ENCODE measurements around the gene SMG1. TPM values are rescaled to one million over a fixed set of nuclear protein-coding genes. Genes with fewer than 3 reads are reported as not detected.

Gene SMG1
- total and polyA plus RNA-seq, 2 experiments from 2014 or later, result 9.9 to 57.0 TPM

GRCh38 chr16:18789850-18790706 is 136.1 kb downstream of the SMG1 start, which contains the start of gene RPS15A:
RPS15A (minus strand) TSS chr16:18790334; CDS start chr16:18789113, 1,221 bp downstream.
- Histone ChIP-seq H3K9me2 (replicated peaks; ENCODE audit: insufficient read depth) (no peaks in the 10 kb centered on the region), H3K9me3 (ENCODE audit: low read depth) (no peaks in the 10 kb centered on the region), H3K4me1 (ENCODE audit: insufficient read depth) (peaks cover 25% of the 10 kb centered on the region), H3K4me2 (peak within 1 kb of the TSS; percentile 84), H3K36me3 (replicated peaks; ENCODE audit: insufficient read depth, low read depth) (peaks cover 3% of the 10 kb centered on the region), H2AFZ (peak within 1 kb of the TSS; percentile 88), H3K4me3 (peak within 1 kb of the TSS; percentile 83), H3K27ac (peak within 1 kb of the TSS; percentile 92), H3K27me3 (no peaks in the 10 kb centered on the region), H4K20me1 (ENCODE audit: insufficient read depth, poor library complexity, severe bottlenecking) (peaks cover 47% of the 10 kb centered on the region), H3K79me2 (peaks cover 57% of the 10 kb centered on the region)
- 5% methylated on average over 57 of the region's 60 CpGs for WGBS (ENCODE audit: low lambda C conversion rate, missing lambda C conversion rate)
- no peak for TF ChIP-seq CTCF (IDR thresholded peaks at IDR 0.05; ENCODE audit: poor library complexity)
- TF ChIP-seq EZH2 (IDR thresholded peaks at IDR 0.05; ENCODE audit: borderline replicate concordance), result no peak
- no peak for TF ChIP-seq EZH2phosphoT487 (IDR thresholded peaks at IDR 0.05; ENCODE audit: low read depth, severe bottlenecking, unreplicated experiment)
- DNase-seq (ENCODE audit: low spot score), result peak; percentile 98

DNA sequence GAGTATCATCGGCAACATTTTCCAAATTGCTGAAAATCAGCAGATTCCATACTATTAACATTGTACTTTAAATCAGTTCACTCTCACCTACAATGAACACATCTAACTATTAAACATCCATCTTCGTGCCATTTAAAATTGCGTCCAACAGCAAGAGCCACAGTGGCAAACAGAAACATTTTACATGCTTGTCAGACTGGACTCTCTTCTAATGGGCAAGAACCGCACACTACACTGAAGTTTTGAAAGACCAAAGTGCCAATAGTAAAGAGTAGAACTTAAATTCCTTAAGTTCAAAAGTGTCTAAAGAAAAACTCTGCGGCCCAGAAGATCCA is 136.7 kb downstream of the SMG1 start:
- Histone ChIP-seq H3K9me2 (replicated peaks; ENCODE audit: insufficient read depth) (no peaks in the 10 kb centered on the region), H3K4me1 (ENCODE audit: insufficient read depth) (peaks cover 25% of the 10 kb centered on the region), H3K36me3 (replicated peaks; ENCODE audit: insufficient read depth, low read depth) (peaks cover 3% of the 10 kb centered on the region), H4K20me1 (ENCODE audit: insufficient read depth, poor library complexity, severe bottlenecking) (peaks cover 53% of the 10 kb centered on the region), H3K9me3 (ENCODE audit: low read depth) (no peaks in the 10 kb centered on the region), H3K27ac (peak overlapping the region; percentile 92), H2AFZ (peak overlapping the region; percentile 88), H3K79me2 (peaks cover 59% of the 10 kb centered on the region), H3K4me2 (peak overlapping the region; percentile 84), H3K4me3 (peak overlapping the region; percentile 83), H3K27me3 (no peaks in the 10 kb centered on the region)
- no peak for TF ChIP-seq EZH2phosphoT487 (IDR thresholded peaks at IDR 0.05; ENCODE audit: low read depth, severe bottlenecking, unreplicated experiment)
- TF ChIP-seq EZH2 (IDR thresholded peaks at IDR 0.05; ENCODE audit: borderline replicate concordance), result no peak
- no peak for TF ChIP-seq CTCF (IDR thresholded peaks at IDR 0.05; ENCODE audit: poor library complexity)
- no peak for DNase-seq (ENCODE audit: low spot score)
- 3% methylated on average over 5 of the region's 5 CpGs for WGBS (ENCODE audit: low lambda C conversion rate, missing lambda C conversion rate)

DNA sequence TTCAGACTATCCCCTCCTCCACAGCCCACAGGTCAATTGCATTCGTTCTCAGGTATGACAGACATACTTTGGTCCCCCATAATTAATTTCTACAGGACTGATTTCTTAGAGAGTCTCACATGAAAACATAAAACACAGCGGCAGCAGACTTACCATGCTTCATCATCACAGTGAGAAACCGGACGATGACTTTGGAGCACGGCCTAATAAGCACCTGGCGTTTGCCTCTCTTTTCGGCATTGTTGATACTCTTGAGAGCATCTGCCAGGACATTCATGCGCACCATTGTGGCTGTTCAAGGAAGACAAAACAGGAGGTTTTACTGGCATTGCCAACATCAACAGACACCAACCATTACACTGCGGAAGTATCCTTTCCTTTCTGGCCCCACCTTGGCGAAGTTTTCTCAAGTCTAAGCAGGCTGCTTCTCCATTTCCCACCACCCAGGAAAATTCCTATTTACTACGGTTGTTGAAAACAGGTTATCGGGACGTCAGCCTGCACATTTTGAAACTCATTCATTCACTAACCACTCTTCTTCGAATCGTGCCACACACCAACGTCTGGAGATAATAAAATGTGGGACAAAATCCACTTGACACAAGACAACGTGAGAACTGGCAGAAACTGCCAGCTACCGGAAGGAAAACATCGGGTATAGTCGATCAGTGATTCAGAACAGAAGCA is 137.2 kb downstream of the SMG1 start:
- TF ChIP-seq EZH2 (IDR thresholded peaks at IDR 0.05; ENCODE audit: borderline replicate concordance) (no peak), EZH2phosphoT487 (IDR thresholded peaks at IDR 0.05; ENCODE audit: low read depth, severe bottlenecking, unreplicated experiment) (no peak), CTCF (IDR thresholded peaks at IDR 0.05; ENCODE audit: poor library complexity) (no peak)
- WGBS (ENCODE audit: low lambda C conversion rate, missing lambda C conversion rate), result 13% methylated on average over 20 of the region's 20 CpGs
- Histone ChIP-seq H3K27me3 (no peaks in the 10 kb centered on the region), H4K20me1 (ENCODE audit: insufficient read depth, poor library complexity, severe bottlenecking) (peaks cover 58% of the 10 kb centered on the region), H3K9me2 (replicated peaks; ENCODE audit: insufficient read depth) (no peaks in the 10 kb centered on the region), H3K27ac (peak overlapping the region; percentile 92), H3K9me3 (ENCODE audit: low read depth) (no peaks in the 10 kb centered on the region), H3K4me2 (peak overlapping the region; percentile 84), H2AFZ (no peak overlapping the region), H3K36me3 (replicated peaks; ENCODE audit: insufficient read depth, low read depth) (peaks cover 3% of the 10 kb centered on the region), H3K4me3 (peak overlapping the region; percentile 83), H3K4me1 (ENCODE audit: insufficient read depth) (peaks cover 25% of the 10 kb centered on the region), H3K79me2 (peaks cover 61% of the 10 kb centered on the region)
- DNase-seq (ENCODE audit: low spot score), result no peak

Data from hepatocyte (in vitro differentiated cells).